Activated CD8-positive, alpha-beta T cell treated with anti-CD3 and anti-CD28 coated beads for 36 hours (primary cell): Measurements from ENCODE around the gene SYT2. TPM values are rescaled to one million over a fixed set of nuclear protein-coding genes. Genes with fewer than 3 reads are reported as not detected.
"Not testable (repeated sequence)": the region's sequence is repeated elsewhere in the genome, so short reads cannot be mapped to it uniquely, and the experiment has no call there.

ENCODE experiments used
- ATAC-seq: fragments of 200-7000 bp; cut with Tn5 transposase; one replicate; pipeline ENCODE4 v1.10.0; 2021; ENCODE audit warnings: mild to moderate bottlenecking, moderate library complexity
- CTCF ChIA-PET: fragments of 350-600 bp; sonication (Branson Sonifier 250); formaldehyde crosslinking; loops from one replicate; lab custom pipeline; 2021; ENCODE audit warnings: antibody characterized with exemption; lab: Charles Lee
- POLR2A ChIA-PET: fragments of 350-600 bp; sonication (Branson Sonifier 250); formaldehyde crosslinking; loops from one replicate; lab custom pipeline; 2021; ENCODE audit warnings: antibody characterized with exemption; lab: Charles Lee
- DNase-seq: peaks from one replicate; pipeline ENCODE4 v3.0.0-alpha.2; 2020
- H3K27ac Mint-ChIP-seq: one replicate; pipeline ENCODE4 v1.8.0; 2021; ENCODE audit warnings: mild to moderate bottlenecking, mixed read lengths
- H3K27me3 Mint-ChIP-seq: one replicate; pipeline ENCODE4 v1.8.0; 2021; ENCODE audit warnings: mixed read lengths
- H3K36me3 Mint-ChIP-seq: one replicate; pipeline ENCODE4 v1.8.0; 2021; ENCODE audit warnings: low read depth, mixed read lengths
- H3K4me1 Mint-ChIP-seq: one replicate; pipeline ENCODE4 v1.8.0; 2021; ENCODE audit warnings: low read depth, mixed read lengths
- H3K4me3 Mint-ChIP-seq: one replicate; pipeline ENCODE4 v1.8.0; 2021; ENCODE audit warnings: mild to moderate bottlenecking, moderate library complexity, mixed read lengths
- H3K9me3 Mint-ChIP-seq: one replicate; pipeline ENCODE4 v1.8.0; 2021; ENCODE audit warnings: mixed read lengths
- CTCF ChIP-seq: fragments of 200-600 bp; IDR thresholded peaks from one replicate; pipeline ENCODE4 v1.8.0; 2022; ENCODE audit warnings: antibody characterized with exemption, mild to moderate bottlenecking
- intact Hi-C: fragments of 100-400 bp; cut with micrococcal nuclease; formaldehyde crosslinking; loops from one replicate; pipeline ENCODE4 v1.10.0; 2022
- total RNA-seq, 2 experiments: library from RNA; stranded (reverse); gene quantifications; one replicate each; pipeline ENCODE4 v1.2.3, GENCODE V29; 2021

SYT2 gene
- total RNA-seq, 2 experiments from 2014 or later = not detected

GRCh38 chr1:202622388-202622787 is 87.9 kb downstream of the SYT2 start:
- Mint-ChIP-seq H3K36me3 (no peaks in the 10 kb centered on the region), H3K4me3 (no peak overlapping the region), H3K4me1 (no peaks in the 10 kb centered on the region), H3K27ac (no peak overlapping the region), H3K27me3 (peaks cover 15% of the 10 kb centered on the region), H3K9me3 (no peaks in the 10 kb centered on the region)
- intact Hi-C loops = no loop called here
- ChIA-PET POLR2A (no interaction called here), CTCF (no interaction called here)
- DNase-seq (no peak), ATAC-seq (no peak)
- TF ChIP-seq CTCF = no peak

GRCh38 chr1:202621446-202621845 is 88.8 kb downstream of the SYT2 start:
- Mint-ChIP-seq H3K27me3 (peaks cover 9% of the 10 kb centered on the region), H3K9me3 (no peaks in the 10 kb centered on the region), H3K36me3 (no peaks in the 10 kb centered on the region)

DNA sequence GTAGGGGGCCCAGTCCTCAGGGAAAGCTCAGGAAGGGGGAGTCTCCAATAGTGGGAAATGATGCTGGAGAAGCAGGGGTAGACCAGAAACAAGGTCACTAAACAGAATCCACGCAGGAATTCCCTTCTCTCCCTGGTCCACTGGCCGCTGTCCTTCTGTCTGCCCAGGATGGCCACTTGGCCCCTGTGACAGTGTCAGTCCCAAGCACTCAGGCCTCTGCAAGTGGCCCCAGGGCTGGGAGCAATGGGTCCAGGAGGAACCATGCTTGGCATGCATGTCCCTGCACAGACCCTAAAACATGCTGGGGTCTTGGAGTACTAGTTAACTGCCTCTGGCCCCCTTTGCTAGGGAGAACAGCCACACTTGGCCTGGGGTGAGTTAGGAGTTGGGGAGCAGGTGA is 90.2 kb downstream of the SYT2 start:
- intact Hi-C loops, H3K27ac Mint-ChIP-seq, POLR2A ChIA-PET, H3K36me3 Mint-ChIP-seq, ATAC-seq, H3K9me3 Mint-ChIP-seq, DNase-seq, H3K4me3 Mint-ChIP-seq: not testable (repeated sequence)
- Mint-ChIP-seq H3K4me1 (peaks cover 17% of the 10 kb centered on the region), H3K27me3 (peaks cover 13% of the 10 kb centered on the region)
- CTCF ChIA-PET = interaction anchor here (1.1 kb wide), 1 partner anchor 100 kb away, joined by 3 read pairs; no protein-coding TSS in a partner anchor

More at GRCh38 chr1:202621446-202621845, 88.8 kb downstream of the SYT2 start:
- no peak for ATAC-seq
- POLR2A ChIA-PET = no interaction called here
- intact Hi-C loops = no loop called here
- no peak for TF ChIP-seq CTCF
- CTCF ChIA-PET = no interaction called here
- H3K27ac Mint-ChIP-seq = no peak overlapping the region
- no peak for DNase-seq
- peaks cover 4% of the 10 kb centered on the region for H3K4me1 Mint-ChIP-seq
- no peak overlapping the region for H3K4me3 Mint-ChIP-seq

GRCh38 chr1:202619505-202619904 is 90.7 kb downstream of the SYT2 start:
- Mint-ChIP-seq H3K36me3 (no peaks in the 10 kb centered on the region), H3K27ac (no peak overlapping the region), H3K4me3 (no peak overlapping the region), H3K27me3 (peaks cover 13% of the 10 kb centered on the region), H3K4me1 (peaks cover 17% of the 10 kb centered on the region), H3K9me3 (no peaks in the 10 kb centered on the region)
- no peak for TF ChIP-seq CTCF
- ATAC-seq = no peak
- DNase-seq = no peak
- intact Hi-C loops = no loop called here
- CTCF ChIA-PET = no interaction called here
- POLR2A ChIA-PET = no interaction called here

GRCh38 chr1:202619012-202619411 is 91.2 kb downstream of the SYT2 start:
- H3K4me3 Mint-ChIP-seq, H3K9me3 Mint-ChIP-seq, DNase-seq, POLR2A ChIA-PET, intact Hi-C loops, H3K27ac Mint-ChIP-seq, H3K36me3 Mint-ChIP-seq, CTCF ChIA-PET, ATAC-seq: not testable (repeated sequence)
- H3K27me3 Mint-ChIP-seq = peaks cover 13% of the 10 kb centered on the region
- H3K4me1 Mint-ChIP-seq = peaks cover 17% of the 10 kb centered on the region

DNA sequence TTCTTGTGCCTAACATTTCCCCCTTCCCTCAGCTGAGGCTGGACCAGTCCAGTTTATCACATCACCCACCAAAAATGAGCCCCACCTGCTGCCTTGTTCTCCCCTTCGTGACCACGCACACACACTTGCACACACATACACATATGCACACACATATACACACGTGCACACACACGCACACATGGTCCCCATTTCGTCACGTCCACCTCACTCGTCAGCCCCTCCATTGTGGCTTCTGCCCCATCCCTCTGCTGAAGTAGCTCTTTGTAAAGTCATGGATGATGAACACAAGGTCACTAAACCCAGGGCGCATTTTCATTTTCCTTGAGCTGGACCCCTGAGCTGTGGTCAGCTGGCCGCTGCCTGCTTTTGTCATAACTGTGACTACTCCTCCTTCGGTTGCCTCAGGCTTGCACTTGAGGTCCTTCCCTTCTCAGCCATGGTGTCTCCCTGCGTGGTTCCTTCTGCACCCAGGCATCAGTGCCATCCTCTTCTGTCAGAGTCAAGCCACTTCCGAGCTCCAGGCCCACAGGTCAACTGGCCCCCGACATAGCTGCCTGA is 93.8 kb downstream of the SYT2 start:
- no peak overlapping the region for H3K4me3 Mint-ChIP-seq
- intact Hi-C loops = no loop called here
- POLR2A ChIA-PET = no interaction called here
- ATAC-seq (no peak), DNase-seq (no peak)
- no peak for TF ChIP-seq CTCF
- CTCF ChIA-PET = interaction anchor here (1.1 to 1.9 kb wide), 2 partner anchors 10 to 44 kb away, joined by 3 to 4 read pairs; no protein-coding TSS in a partner anchor
- no peaks in the 10 kb centered on the region for H3K9me3 Mint-ChIP-seq
- H3K27ac Mint-ChIP-seq = no peak overlapping the region
- peaks cover 13% of the 10 kb centered on the region for H3K27me3 Mint-ChIP-seq
- H3K4me1 Mint-ChIP-seq = peaks cover 17% of the 10 kb centered on the region
- H3K36me3 Mint-ChIP-seq = no peaks in the 10 kb centered on the region
